SIG-M5 (cell line): ENCODE data around the gene LRIG1.

Experiments used
- DNase-seq: peaks from one replicate; lab custom pipeline; 2025; lab: John Stamatoyannopoulos, UW

Gene LRIG1

GRCh38 chr3:66500576-66501482 is at the start of gene LRIG1:
LRIG1 (minus strand) TSS chr3:66501022; CDS start chr3:66500407, 615 bp downstream.
- peak; percentile 81 for DNase-seq

- no peak for DNase-seq
Measured at GRCh38 chr3:66544619-66545429, 44.0 kb upstream of the LRIG1 start.

GRCh38 chr3:66542153-66542552 is 41.3 kb upstream of the LRIG1 start:
- DNase-seq: no peak

GRCh38 chr3:66539466-66539989 is 38.7 kb upstream of the LRIG1 start:
- no peak for DNase-seq

GRCh38 chr3:66538390-66538789 is 37.6 kb upstream of the LRIG1 start:
- DNase-seq: no peak

- no peak for DNase-seq
Measured at GRCh38 chr3:66537735-66538134, 36.9 kb upstream of the LRIG1 start.

GRCh38 chr3:66536791-66537190 is 36.0 kb upstream of the LRIG1 start:
- DNase-seq: no peak

- no peak for DNase-seq
Measured at GRCh38 chr3:66534304-66534845, 33.6 kb upstream of the LRIG1 start.

GRCh38 chr3:66532613-66533012 is 31.8 kb upstream of the LRIG1 start:
- DNase-seq: no peak

GRCh38 chr3:66532160-66532587 is 31.4 kb upstream of the LRIG1 start:
- DNase-seq: no peak

- DNase-seq: no peak
Measured at GRCh38 chr3:66531256-66531655, 30.4 kb upstream of the LRIG1 start.

- no peak for DNase-seq
Measured at GRCh38 chr3:66527246-66527645, 26.4 kb upstream of the LRIG1 start.

- DNase-seq: no peak
Measured at GRCh38 chr3:66525771-66526170, 24.9 kb upstream of the LRIG1 start.

GRCh38 chr3:66520724-66521123 is 19.9 kb upstream of the LRIG1 start:
- DNase-seq: no peak

GRCh38 chr3:66518644-66519043 is 17.8 kb upstream of the LRIG1 start:
- DNase-seq: no peak

- DNase-seq: no peak
Measured at GRCh38 chr3:66518126-66518525, 17.3 kb upstream of the LRIG1 start.

- no peak for DNase-seq
Measured at GRCh38 chr3:66517241-66517640, 16.4 kb upstream of the LRIG1 start.

GRCh38 chr3:66508461-66508860 is 7.6 kb upstream of the LRIG1 start:
- DNase-seq: no peak

GRCh38 chr3:66507423-66508260 is 6.8 kb upstream of the LRIG1 start:
- no peak for DNase-seq

- DNase-seq: no peak
Measured at GRCh38 chr3:66506154-66506553, 5.3 kb upstream of the LRIG1 start.

GRCh38 chr3:66504850-66505641 is 4.2 kb upstream of the LRIG1 start:
- no peak for DNase-seq
